SK-N-SH (cell line): ENCODE results near the gene VTCN1. TPM values are rescaled to one million over a fixed set of nuclear protein-coding genes. Genes with fewer than 3 reads are reported as not detected.

Experiments used
- CTCF ChIA-PET: fragments of 300-600, 350-600 bp; formaldehyde crosslinking; extraction: SDS; loops from one replicate; lab custom pipeline; 2021; lab: Yijun Ruan, JAX
- POLR2A ChIA-PET: fragments of 350-600 bp; sonication (Branson Sonifier 250); formaldehyde crosslinking; extraction: SDS; loops from one replicate; lab custom pipeline; 2020; ENCODE audit warnings: antibody characterized with exemption, inconsistent platforms; lab: Yijun Ruan, JAX
- DNase-seq: peaks from one replicate; pipeline ENCODE4 v3.0.0; 2012
- H2AFZ ChIP-seq: fragments of 200-600 bp; sonication (generic); 2 replicates; pipeline ENCODE4 v1.8.1; 2016; ENCODE audit warnings: antibody characterized with exemption, mild to moderate bottlenecking, low read depth
- H3F3A ChIP-seq: fragments of 200-600 bp; sonication (generic); replicated peaks from 2 replicates; pipeline ENCODE3; 2016; ENCODE audit warnings: antibody characterized with exemption, mild to moderate bottlenecking; ENCODE audit not compliant: insufficient read depth
- H3K27ac ChIP-seq, 2 experiments: fragments of 200-500 bp in 1 of 2; fragments of 200-600 bp in 1 of 2; sonication (Bioruptor generic) in 1 of 2; sonication (generic), shearing (Covaris generic) in 1 of 2; 2 replicates each; pipeline versions ENCODE4 v1.5.1 to v1.6.1; 2014 to 2016; ENCODE audit warnings: low read depth in 2 of 2, inconsistent platforms in 1 of 2, low read length in 1 of 2, mild to moderate bottlenecking in 1 of 2, mixed read lengths in 1 of 2
- H3K27me3 ChIP-seq: fragments of 200-600 bp; sonication (generic), shearing (Covaris generic); 2 replicates; pipeline ENCODE4 v1.6.1; 2016; ENCODE audit warnings: mixed run types; ENCODE audit not compliant: insufficient read depth
- H3K36me3 ChIP-seq, 2 experiments: fragments of 200-500 bp in 1 of 2; fragments of 200-600 bp in 1 of 2; sonication (Bioruptor generic) in 1 of 2; sonication (generic) in 1 of 2; replicated peaks in 1 of 2; 2 replicates each; pipeline versions ENCODE3 to v1.5.1; 2014 to 2016; ENCODE audit warnings: low read length in 1 of 2, mild to moderate bottlenecking in 1 of 2; ENCODE audit not compliant: insufficient read depth in 2 of 2, control insufficient read depth in 1 of 2
- H3K4me1 ChIP-seq, 2 experiments: fragments of 200-500 bp in 1 of 2; fragments of 200-600 bp in 1 of 2; sonication (Bioruptor generic) in 1 of 2; sonication (generic), shearing (Covaris generic) in 1 of 2; 2 replicates each; pipeline versions ENCODE4 v1.5.1 to v1.6.1; 2014 to 2016; ENCODE audit warnings: low read depth in 1 of 2, low read length in 1 of 2, mixed run types in 1 of 2; ENCODE audit not compliant: insufficient read depth in 2 of 2, control insufficient read depth in 1 of 2
- H3K4me2 ChIP-seq: fragments of 200-600 bp; sonication (generic), shearing (Covaris generic); 2 replicates; pipeline ENCODE4 v1.6.1; 2017; ENCODE audit warnings: mixed run types
- H3K4me3 ChIP-seq, 2 experiments: fragments of 200-500 bp in 1 of 2; fragments of 200-600 bp in 1 of 2; sonication (Bioruptor generic) in 1 of 2; sonication (generic), shearing (Covaris generic) in 1 of 2; 2 replicates each; pipeline versions ENCODE4 v1.5.1 to v1.8.1; 2014 to 2016; ENCODE audit warnings: low read depth in 2 of 2, inconsistent platforms in 1 of 2, low read length in 1 of 2, mild to moderate bottlenecking in 1 of 2, mixed read lengths in 1 of 2, moderate library complexity in 1 of 2
- H3K79me2 ChIP-seq: fragments of 200-600 bp; sonication (generic); 2 replicates; pipeline ENCODE4 v1.8.1; 2017; ENCODE audit warnings: mild to moderate bottlenecking; ENCODE audit not compliant: insufficient read depth
- H3K9ac ChIP-seq: fragments of 200-600 bp; sonication (generic); 2 replicates; pipeline ENCODE4 v1.6.1; 2017; ENCODE audit warnings: mixed run types
- H3K9me2 ChIP-seq: fragments of 200-600 bp; sonication (generic); 2 replicates; pipeline ENCODE4 v1.6.1; 2017; ENCODE audit warnings: mixed run types
- H3K9me3 ChIP-seq: fragments of 200-600 bp; sonication (generic); 2 replicates; pipeline ENCODE4 v1.6.1; 2017; ENCODE audit warnings: mixed run types, mild to moderate bottlenecking, moderate library complexity
- H4K20me1 ChIP-seq: fragments of 200-600 bp; sonication (generic); 2 replicates; pipeline ENCODE4 v1.6.1; 2017; ENCODE audit warnings: mild to moderate bottlenecking, mixed run types; ENCODE audit not compliant: insufficient read depth
- CHD2 ChIP-seq: fragments of 150-350 bp; IDR thresholded peaks from 2 replicates; pipeline ENCODE4 v1.6.1; 2018; ENCODE audit warnings: low read length; ENCODE audit not compliant: partially characterized antibody
- EZH2phosphoT487 ChIP-seq: fragments of 200-600 bp; sonication (generic); IDR thresholded peaks from 2 replicates; pipeline ENCODE4 v1.6.1; 2017; ENCODE audit warnings: low read depth, mixed run types, mild to moderate bottlenecking, antibody characterized with exemption, moderate library complexity, borderline replicate concordance
- FOSL2 ChIP-seq: IDR thresholded peaks from 2 replicates; pipeline ENCODE4 v1.4.0; 2012; ENCODE audit warnings: low read depth, mild to moderate bottlenecking, moderate library complexity, borderline replicate concordance
- FOXJ3 ChIP-seq: sonication (generic); formaldehyde crosslinking; IDR thresholded peaks from 2 replicates; pipeline ENCODE4 v1.5.1; 2020; ENCODE audit warnings: mild to moderate bottlenecking, missing genetic modification reagents
- GATA2 ChIP-seq: sonication (generic); formaldehyde crosslinking; IDR thresholded peaks from 2 replicates; pipeline ENCODE4 v1.5.0; 2020; ENCODE audit warnings: mild to moderate bottlenecking, missing genetic modification reagents
- NRF1 ChIP-seq: IDR thresholded peaks from 2 replicates; pipeline ENCODE4 v1.6.1; 2012; ENCODE audit warnings: low read depth, mild to moderate bottlenecking, low read length
- POLR2AphosphoS5 ChIP-seq: IDR thresholded peaks from 2 replicates; pipeline ENCODE4 v1.6.1; 2012; ENCODE audit warnings: low read depth, low read length
- RAD21 ChIP-seq: IDR thresholded peaks from 2 replicates; pipeline ENCODE4 v1.6.1; 2012; ENCODE audit warnings: mild to moderate bottlenecking, low read length
- RCOR1 ChIP-seq: fragments of 150-350 bp; IDR thresholded peaks from 2 replicates; pipeline ENCODE4 v1.6.1; 2017; ENCODE audit warnings: antibody characterized with exemption, low read length
- RFX5 ChIP-seq: IDR thresholded peaks from 2 replicates; pipeline ENCODE4 v1.6.1; 2012; ENCODE audit warnings: mild to moderate bottlenecking, improper control_type of control experiment, low read length
- TAF1 ChIP-seq: IDR thresholded peaks from 2 replicates; pipeline ENCODE4 v1.6.1; 2012; ENCODE audit warnings: low read depth, mild to moderate bottlenecking, low read length, moderate library complexity, borderline replicate concordance
- TEAD4 ChIP-seq: IDR thresholded peaks from 2 replicates; pipeline ENCODE4 v1.4.0; 2012; ENCODE audit warnings: mild to moderate bottlenecking, borderline replicate concordance; ENCODE audit not compliant: insufficient read depth
- YY1 ChIP-seq: IDR thresholded peaks from 2 replicates; pipeline ENCODE4 v1.4.0; 2012; ENCODE audit warnings: low read depth, mild to moderate bottlenecking
- polyA plus RNA-seq, 3 experiments: library from polyadenylated mRNA; depleted of rRNA; stranded (reverse); fragments of >200 nt; gene quantifications; 2 replicates each; pipeline ENCODE4 v1.2.3, GENCODE V29; 2012
- TF ChIP-seq, protein P1 (sequence below): fragments of 150-350 bp; IDR thresholded peaks from 2 replicates; pipeline ENCODE4 v1.6.1; 2016; ENCODE audit warnings: mild to moderate bottlenecking, low read depth, low read length
- TF ChIP-seq, protein P2 (sequence below): IDR thresholded peaks from 2 replicates; pipeline ENCODE4 v1.4.0; 2012; ENCODE audit warnings: low read depth, borderline replicate concordance
- TF ChIP-seq, protein P3 (sequence below): IDR thresholded peaks from 2 replicates; pipeline ENCODE4 v1.6.1; 2012; ENCODE audit warnings: mild to moderate bottlenecking, low read depth, low read length, moderate library complexity
- TF ChIP-seq, protein P4 (sequence below): fragments of 200-600 bp; sonication (generic); IDR thresholded peaks from 2 replicates; pipeline ENCODE4 v1.6.1; 2017; ENCODE audit warnings: antibody characterized with exemption, mild to moderate bottlenecking, moderate library complexity
- TF ChIP-seq, protein P5 (sequence below): fragments of 150-350 bp; IDR thresholded peaks from 2 replicates; pipeline ENCODE4 v1.6.1; 2017; ENCODE audit warnings: antibody characterized with exemption, low read length, low read depth, borderline replicate concordance

Gene VTCN1
- polyA plus RNA-seq, 1 of the 3 experiments (the other 2 are of a cell fraction): not detected

DNA sequence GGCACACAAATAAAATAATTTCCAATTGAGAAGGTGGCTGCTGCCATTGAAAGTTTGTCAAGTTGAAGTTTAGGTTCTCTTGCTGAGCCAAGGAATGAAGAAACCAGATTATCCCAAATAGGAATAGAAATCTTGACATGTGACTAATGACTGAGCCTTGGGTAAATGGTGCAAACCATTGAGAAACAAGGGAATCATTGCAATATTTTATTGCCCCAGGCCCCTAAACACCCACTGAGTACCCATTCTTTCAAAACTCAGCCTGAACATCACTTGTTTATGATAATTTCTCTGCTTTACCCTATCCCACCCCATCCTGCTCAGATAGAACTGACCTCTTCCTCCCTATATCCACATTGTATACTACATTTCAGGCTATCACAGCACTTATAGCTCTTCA lies 46.6 kb upstream of the VTCN1 start:
- no peak for DNase-seq
- Histone ChIP-seq H3K27me3 (no peaks in the 10 kb centered on the region), H3K9ac (no peak overlapping the region), H3K27ac (no peak overlapping the region), H3K9me2 (no peaks in the 10 kb centered on the region), H3K4me2 (no peak overlapping the region), H3K9me3 (no peaks in the 10 kb centered on the region), H4K20me1 (no peaks in the 10 kb centered on the region), H3K4me1 (no peaks in the 10 kb centered on the region)
- ChIA-PET POLR2A (no interaction called here), CTCF (no interaction called here)
- TF ChIP-seq, protein P1, sequence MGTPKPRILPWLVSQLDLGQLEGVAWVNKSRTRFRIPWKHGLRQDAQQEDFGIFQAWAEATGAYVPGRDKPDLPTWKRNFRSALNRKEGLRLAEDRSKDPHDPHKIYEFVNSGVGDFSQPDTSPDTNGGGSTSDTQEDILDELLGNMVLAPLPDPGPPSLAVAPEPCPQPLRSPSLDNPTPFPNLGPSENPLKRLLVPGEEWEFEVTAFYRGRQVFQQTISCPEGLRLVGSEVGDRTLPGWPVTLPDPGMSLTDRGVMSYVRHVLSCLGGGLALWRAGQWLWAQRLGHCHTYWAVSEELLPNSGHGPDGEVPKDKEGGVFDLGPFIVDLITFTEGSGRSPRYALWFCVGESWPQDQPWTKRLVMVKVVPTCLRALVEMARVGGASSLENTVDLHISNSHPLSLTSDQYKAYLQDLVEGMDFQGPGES: no peak
- no peak for TF ChIP-seq FOXJ3 (CRISPR knock-in tag)
- TF ChIP-seq NRF1: no peak
- TF ChIP-seq, all 33 proteins: peak for 0
- no peaks in the 10 kb centered on the region for H3K36me3 ChIP-seq
- H3F3A ChIP-seq: no peaks in the 10 kb centered on the region
- no peak overlapping the region for H2AFZ ChIP-seq
- H3K79me2 ChIP-seq: no peaks in the 10 kb centered on the region
- H3K4me3 ChIP-seq: no peak overlapping the region

DNA sequence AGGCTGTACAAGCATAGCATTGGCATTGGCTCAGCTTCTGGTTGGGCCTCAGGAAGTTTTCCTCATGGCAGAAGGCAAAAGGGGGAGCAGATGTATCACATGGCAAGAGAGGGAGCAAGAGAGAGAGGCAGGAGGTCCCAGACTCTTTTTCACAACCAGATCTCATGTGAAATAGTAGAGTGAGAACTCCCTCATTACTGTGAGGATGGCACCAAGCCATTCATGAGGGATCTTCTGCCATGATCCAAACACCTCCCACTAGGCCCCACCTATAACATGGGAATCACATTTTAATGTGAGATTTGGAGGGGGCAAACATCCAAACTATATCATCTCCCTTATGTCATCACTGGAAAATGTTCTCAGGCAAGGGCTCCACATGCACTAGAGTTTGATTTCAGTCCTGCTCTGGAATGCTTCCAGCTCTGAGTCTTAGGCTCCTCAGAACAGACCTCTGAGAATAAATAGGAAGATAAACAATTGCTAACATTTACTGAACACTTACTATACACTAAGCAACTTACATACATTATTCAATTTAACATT lies 39.4 kb upstream of the VTCN1 start:
- no peak overlapping the region for H3K9ac ChIP-seq
- no peak overlapping the region for H3K27ac ChIP-seq
- CTCF ChIA-PET: interaction anchor here (0.6 kb wide), 1 partner anchor 183 kb away, joined by 3 read pairs; no protein-coding TSS in a partner anchor
- no peaks in the 10 kb centered on the region for H3K9me3 ChIP-seq
- H3F3A ChIP-seq: no peaks in the 10 kb centered on the region
- no peaks in the 10 kb centered on the region for H3K4me1 ChIP-seq
- H3K4me3 ChIP-seq: no peak overlapping the region
- no peaks in the 10 kb centered on the region for H4K20me1 ChIP-seq
- H3K9me2 ChIP-seq: no peaks in the 10 kb centered on the region
- H3K27me3 ChIP-seq: peaks cover 2% of the 10 kb centered on the region; the same call in 1 of the 2 replicates
- no peak for DNase-seq
- H3K79me2 ChIP-seq: no peaks in the 10 kb centered on the region
- POLR2A ChIA-PET: no interaction called here
- H3K4me2 ChIP-seq: no peak overlapping the region
- no peaks in the 10 kb centered on the region for H3K36me3 ChIP-seq
- no peak overlapping the region for H2AFZ ChIP-seq
- TF ChIP-seq RAD21 (no peak), RFX5 (no peak), TEAD4 (no peak), GATA2 (no peak), RCOR1 (no peak), POLR2AphosphoS5 (no peak), FOSL2 (no peak), TAF1 (no peak), YY1 (no peak), CHD2 (no peak), EZH2phosphoT487 (no peak)
- TF ChIP-seq, protein P2, sequence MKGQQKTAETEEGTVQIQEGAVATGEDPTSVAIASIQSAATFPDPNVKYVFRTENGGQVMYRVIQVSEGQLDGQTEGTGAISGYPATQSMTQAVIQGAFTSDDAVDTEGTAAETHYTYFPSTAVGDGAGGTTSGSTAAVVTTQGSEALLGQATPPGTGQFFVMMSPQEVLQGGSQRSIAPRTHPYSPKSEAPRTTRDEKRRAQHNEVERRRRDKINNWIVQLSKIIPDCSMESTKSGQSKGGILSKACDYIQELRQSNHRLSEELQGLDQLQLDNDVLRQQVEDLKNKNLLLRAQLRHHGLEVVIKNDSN: no peak
- TF ChIP-seq, protein P3, sequence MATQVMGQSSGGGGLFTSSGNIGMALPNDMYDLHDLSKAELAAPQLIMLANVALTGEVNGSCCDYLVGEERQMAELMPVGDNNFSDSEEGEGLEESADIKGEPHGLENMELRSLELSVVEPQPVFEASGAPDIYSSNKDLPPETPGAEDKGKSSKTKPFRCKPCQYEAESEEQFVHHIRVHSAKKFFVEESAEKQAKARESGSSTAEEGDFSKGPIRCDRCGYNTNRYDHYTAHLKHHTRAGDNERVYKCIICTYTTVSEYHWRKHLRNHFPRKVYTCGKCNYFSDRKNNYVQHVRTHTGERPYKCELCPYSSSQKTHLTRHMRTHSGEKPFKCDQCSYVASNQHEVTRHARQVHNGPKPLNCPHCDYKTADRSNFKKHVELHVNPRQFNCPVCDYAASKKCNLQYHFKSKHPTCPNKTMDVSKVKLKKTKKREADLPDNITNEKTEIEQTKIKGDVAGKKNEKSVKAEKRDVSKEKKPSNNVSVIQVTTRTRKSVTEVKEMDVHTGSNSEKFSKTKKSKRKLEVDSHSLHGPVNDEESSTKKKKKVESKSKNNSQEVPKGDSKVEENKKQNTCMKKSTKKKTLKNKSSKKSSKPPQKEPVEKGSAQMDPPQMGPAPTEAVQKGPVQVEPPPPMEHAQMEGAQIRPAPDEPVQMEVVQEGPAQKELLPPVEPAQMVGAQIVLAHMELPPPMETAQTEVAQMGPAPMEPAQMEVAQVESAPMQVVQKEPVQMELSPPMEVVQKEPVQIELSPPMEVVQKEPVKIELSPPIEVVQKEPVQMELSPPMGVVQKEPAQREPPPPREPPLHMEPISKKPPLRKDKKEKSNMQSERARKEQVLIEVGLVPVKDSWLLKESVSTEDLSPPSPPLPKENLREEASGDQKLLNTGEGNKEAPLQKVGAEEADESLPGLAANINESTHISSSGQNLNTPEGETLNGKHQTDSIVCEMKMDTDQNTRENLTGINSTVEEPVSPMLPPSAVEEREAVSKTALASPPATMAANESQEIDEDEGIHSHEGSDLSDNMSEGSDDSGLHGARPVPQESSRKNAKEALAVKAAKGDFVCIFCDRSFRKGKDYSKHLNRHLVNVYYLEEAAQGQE: no peak
- TF ChIP-seq, protein P4, sequence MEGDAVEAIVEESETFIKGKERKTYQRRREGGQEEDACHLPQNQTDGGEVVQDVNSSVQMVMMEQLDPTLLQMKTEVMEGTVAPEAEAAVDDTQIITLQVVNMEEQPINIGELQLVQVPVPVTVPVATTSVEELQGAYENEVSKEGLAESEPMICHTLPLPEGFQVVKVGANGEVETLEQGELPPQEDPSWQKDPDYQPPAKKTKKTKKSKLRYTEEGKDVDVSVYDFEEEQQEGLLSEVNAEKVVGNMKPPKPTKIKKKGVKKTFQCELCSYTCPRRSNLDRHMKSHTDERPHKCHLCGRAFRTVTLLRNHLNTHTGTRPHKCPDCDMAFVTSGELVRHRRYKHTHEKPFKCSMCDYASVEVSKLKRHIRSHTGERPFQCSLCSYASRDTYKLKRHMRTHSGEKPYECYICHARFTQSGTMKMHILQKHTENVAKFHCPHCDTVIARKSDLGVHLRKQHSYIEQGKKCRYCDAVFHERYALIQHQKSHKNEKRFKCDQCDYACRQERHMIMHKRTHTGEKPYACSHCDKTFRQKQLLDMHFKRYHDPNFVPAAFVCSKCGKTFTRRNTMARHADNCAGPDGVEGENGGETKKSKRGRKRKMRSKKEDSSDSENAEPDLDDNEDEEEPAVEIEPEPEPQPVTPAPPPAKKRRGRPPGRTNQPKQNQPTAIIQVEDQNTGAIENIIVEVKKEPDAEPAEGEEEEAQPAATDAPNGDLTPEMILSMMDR: no peak
- TF ChIP-seq, protein P5, sequence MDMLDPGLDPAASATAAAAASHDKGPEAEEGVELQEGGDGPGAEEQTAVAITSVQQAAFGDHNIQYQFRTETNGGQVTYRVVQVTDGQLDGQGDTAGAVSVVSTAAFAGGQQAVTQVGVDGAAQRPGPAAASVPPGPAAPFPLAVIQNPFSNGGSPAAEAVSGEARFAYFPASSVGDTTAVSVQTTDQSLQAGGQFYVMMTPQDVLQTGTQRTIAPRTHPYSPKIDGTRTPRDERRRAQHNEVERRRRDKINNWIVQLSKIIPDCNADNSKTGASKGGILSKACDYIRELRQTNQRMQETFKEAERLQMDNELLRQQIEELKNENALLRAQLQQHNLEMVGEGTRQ: no peak
